NB4 (cell line): ENCODE data around the gene PHRF1.

Source experiments
- DNase-seq: peaks from one replicate; pipeline ENCODE4 v3.0.0; 2010; ENCODE audit warnings: low read depth
- H3K4me3 ChIP-seq: one replicate; pipeline ENCODE4 v1.5.1; 2011; ENCODE audit warnings: mild to moderate bottlenecking, low read depth, low read length, moderate library complexity
- CTCF ChIP-seq: IDR thresholded peaks from one replicate; pipeline ENCODE4 v1.5.1; 2012; ENCODE audit warnings: low read depth, low read length
- MAX ChIP-seq: IDR thresholded peaks from 2 replicates; pipeline ENCODE4 v1.6.1; 2011; ENCODE audit warnings: low read depth, low read length
- MYC ChIP-seq: IDR thresholded peaks from 2 replicates; pipeline ENCODE4 v1.6.1; 2011; ENCODE audit warnings: low read depth, low read length
- POLR2A ChIP-seq: IDR thresholded peaks from 2 replicates; pipeline ENCODE4 v1.6.1; 2011; ENCODE audit warnings: mild to moderate bottlenecking; ENCODE audit not compliant: insufficient read length; ENCODE audit errors: extremely low read depth

PHRF1 gene

GRCh38 chr11:578276-579035 lies 2.2 kb downstream of the PHRF1 start:
- H3K4me3 ChIP-seq, result peak overlapping the region; percentile 81
- DNase-seq, result no peak
- TF ChIP-seq MYC, result no peak
- TF ChIP-seq POLR2A, result no peak
- no peak for TF ChIP-seq MAX
- TF ChIP-seq CTCF, result no peak

GRCh38 chr11:579830-580601 lies 3.7 kb downstream of the PHRF1 start:
- TF ChIP-seq MYC (no peak), MAX (no peak), POLR2A (no peak), CTCF (no peak)
- no peak for DNase-seq
- H3K4me3 ChIP-seq, result no peak overlapping the region

GRCh38 chr11:581342-581741 lies 5.1 kb downstream of the PHRF1 start:
- DNase-seq, result no peak
- no peak for TF ChIP-seq POLR2A
- no peak overlapping the region for H3K4me3 ChIP-seq

- TF ChIP-seq POLR2A (no peak), MYC (no peak), MAX (no peak), CTCF (no peak)
- H3K4me3 ChIP-seq, result no peak overlapping the region
- DNase-seq, result no peak
Measured at GRCh38 chr11:581752-582151, 5.5 kb downstream of the PHRF1 start.

GRCh38 chr11:584287-584686 lies 8.0 kb downstream of the PHRF1 start:
- no peak overlapping the region for H3K4me3 ChIP-seq
- DNase-seq, result no peak
- TF ChIP-seq POLR2A (no peak), CTCF (no peak), MAX (no peak), MYC (no peak)
